ENCODE data around the gene CCDC88C. TPM values are rescaled to one million over a fixed set of nuclear protein-coding genes. Genes with fewer than 3 reads are reported as not detected.

Gene CCDC88C
- total and polyA plus RNA-seq, 12 donors: 1.5 to 6.5 (median 3.4) TPM

DNA sequence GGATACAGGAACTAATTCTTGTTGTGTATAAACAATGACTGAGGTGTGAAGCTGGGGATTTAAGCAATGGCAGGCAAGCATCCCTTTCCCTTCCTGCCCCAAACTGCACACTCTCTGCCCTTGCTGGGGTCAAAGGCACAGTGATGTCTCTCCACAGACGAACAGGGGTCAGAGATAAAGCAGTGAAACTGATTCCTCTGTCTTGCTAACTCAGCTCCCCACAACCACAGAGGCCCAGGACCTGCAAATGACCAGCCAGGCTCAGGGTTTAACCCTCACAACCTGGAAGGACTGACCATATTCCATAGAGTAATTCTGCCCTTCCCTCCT is 67.2 kb downstream of the CCDC88C start:
- Histone ChIP-seq H3K27me3 (no peaks in the 10 kb centered on the region), H3K36me3 (replicated peaks in 1 of 2) (no peaks in the 10 kb centered on the region), H3K4me1 (replicated peaks in 1 of 2) (no peaks in the 10 kb centered on the region), H3K9me3 (replicated peaks in 1 of 3) (no peaks in the 10 kb centered on the region), H3K27ac (no peak overlapping the region), H3K4me3 (no peak overlapping the region)
- TF ChIP-seq POLR2A (IDR thresholded peaks at IDR 0.05): no peak
- TF ChIP-seq, protein P1, sequence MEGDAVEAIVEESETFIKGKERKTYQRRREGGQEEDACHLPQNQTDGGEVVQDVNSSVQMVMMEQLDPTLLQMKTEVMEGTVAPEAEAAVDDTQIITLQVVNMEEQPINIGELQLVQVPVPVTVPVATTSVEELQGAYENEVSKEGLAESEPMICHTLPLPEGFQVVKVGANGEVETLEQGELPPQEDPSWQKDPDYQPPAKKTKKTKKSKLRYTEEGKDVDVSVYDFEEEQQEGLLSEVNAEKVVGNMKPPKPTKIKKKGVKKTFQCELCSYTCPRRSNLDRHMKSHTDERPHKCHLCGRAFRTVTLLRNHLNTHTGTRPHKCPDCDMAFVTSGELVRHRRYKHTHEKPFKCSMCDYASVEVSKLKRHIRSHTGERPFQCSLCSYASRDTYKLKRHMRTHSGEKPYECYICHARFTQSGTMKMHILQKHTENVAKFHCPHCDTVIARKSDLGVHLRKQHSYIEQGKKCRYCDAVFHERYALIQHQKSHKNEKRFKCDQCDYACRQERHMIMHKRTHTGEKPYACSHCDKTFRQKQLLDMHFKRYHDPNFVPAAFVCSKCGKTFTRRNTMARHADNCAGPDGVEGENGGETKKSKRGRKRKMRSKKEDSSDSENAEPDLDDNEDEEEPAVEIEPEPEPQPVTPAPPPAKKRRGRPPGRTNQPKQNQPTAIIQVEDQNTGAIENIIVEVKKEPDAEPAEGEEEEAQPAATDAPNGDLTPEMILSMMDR (IDR thresholded peaks at IDR 0.05): no peak
- 60 to 91% (median 75%) methylated on average over 1 of the region's 1 CpG for WGBS, 4 donors
- no peak for DNase-seq
- intact Hi-C loops (cut with DNase I): no loop called here

DNA sequence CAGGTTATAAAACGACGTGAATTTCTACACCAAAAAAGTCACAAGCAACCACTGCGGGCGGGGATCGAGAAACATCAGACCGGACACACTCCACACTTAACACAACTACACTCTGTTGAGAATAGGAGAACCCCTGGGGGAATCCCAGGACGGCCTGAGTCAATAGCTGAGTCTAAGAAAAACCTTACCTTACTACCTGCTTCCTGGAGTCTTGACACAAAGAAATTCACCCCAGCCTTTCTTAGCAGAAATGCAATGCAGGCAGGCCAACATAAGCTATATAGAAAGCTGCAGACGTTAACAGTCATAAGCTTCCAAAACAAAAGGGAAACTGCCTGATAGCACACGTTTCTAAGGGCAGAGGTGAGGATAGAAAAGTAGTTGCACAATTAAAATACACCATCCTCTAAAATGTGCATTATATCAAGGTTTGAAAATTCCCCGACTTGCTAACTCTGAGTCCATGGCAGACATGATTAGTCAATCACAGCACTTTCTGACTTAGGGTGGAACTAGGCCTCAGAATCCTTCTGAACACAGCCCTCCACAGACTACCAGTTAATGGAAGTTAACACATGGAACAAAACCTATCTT is 68.0 kb downstream of the CCDC88C start:
- Histone ChIP-seq H3K27ac (no peak overlapping the region), H3K27me3 (no peaks in the 10 kb centered on the region), H3K4me3 (no peak overlapping the region), H3K9me3 (replicated peaks in 1 of 3) (no peaks in the 10 kb centered on the region), H3K4me1 (replicated peaks in 1 of 2) (no peaks in the 10 kb centered on the region), H3K36me3 (replicated peaks in 1 of 2) (no peaks in the 10 kb centered on the region)
- WGBS, 4 donors: 84 to 90% (median 85%) methylated on average over 10 of the region's 10 CpGs
- no peak for DNase-seq
- TF ChIP-seq, protein P1 (IDR thresholded peaks at IDR 0.05): no peak
- TF ChIP-seq POLR2A (IDR thresholded peaks at IDR 0.05): no peak
- intact Hi-C loops (cut with DNase I): no loop called here

DNA sequence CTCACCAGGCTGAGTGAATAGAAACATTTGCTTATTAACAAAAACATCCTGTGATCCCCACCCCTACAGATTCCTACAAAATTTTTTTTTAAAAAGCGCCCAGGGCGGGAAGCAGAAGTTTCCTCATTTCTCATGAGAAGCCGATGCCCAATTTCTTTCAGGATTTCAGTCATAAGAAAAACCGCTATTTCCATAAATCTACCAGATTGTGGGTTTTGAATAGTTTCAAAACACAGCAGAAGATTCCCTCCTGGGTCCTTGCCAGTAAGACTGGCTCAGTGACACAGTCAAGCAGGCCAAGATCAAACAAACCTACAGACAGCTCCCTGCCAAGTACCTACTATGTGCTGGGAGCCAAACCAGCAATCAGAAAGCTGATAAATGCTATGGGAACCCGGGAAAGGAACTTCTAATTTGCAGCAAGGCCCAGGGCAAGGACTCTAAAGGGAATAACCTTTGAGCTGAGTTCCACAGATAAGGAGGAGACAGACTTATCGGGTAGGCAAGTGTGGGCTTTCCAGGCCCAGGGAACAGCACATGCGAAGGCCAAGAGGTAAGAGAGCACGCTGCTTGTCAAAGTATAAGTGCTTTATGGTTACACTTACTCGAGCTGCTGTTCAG is 68.7 kb downstream of the CCDC88C start:
- intact Hi-C loops (cut with DNase I): no loop called here
- 64 to 72% (median 69%) methylated on average over 9 of the region's 9 CpGs for WGBS, 4 donors
- Histone ChIP-seq H3K36me3 (replicated peaks in 1 of 2) (no peaks in the 10 kb centered on the region), H3K4me3 (no peak overlapping the region), H3K27me3 (no peaks in the 10 kb centered on the region), H3K4me1 (replicated peaks in 1 of 2) (no peaks in the 10 kb centered on the region), H3K27ac (no peak overlapping the region), H3K9me3 (replicated peaks in 1 of 3) (no peaks in the 10 kb centered on the region)
- DNase-seq: no peak
- TF ChIP-seq, protein P1 (IDR thresholded peaks at IDR 0.05): no peak
- no peak for TF ChIP-seq POLR2A (IDR thresholded peaks at IDR 0.05)

DNA sequence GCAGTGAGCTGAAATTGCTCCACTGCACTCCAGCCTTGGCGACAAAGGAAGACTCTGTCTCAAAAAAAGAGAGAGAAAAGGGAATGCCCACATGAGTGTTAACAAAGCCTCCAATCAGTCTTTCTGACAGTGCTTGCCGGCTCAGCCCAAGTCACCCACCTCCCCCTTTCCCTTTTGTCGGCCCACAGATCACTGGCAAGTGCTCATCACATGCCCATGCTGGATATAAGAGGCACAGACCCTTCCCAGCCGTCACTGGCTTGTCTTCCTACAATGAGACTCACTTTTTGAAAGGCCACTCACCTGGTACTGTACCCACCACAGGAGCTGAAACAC is 70.8 kb downstream of the CCDC88C start:
- Histone ChIP-seq H3K4me1 (replicated peaks in 1 of 2) (no peaks in the 10 kb centered on the region), H3K4me3 (no peak overlapping the region), H3K9me3 (replicated peaks in 1 of 3) (no peaks in the 10 kb centered on the region), H3K27me3 (no peaks in the 10 kb centered on the region), H3K36me3 (replicated peaks in 1 of 2) (no peaks in the 10 kb centered on the region), H3K27ac (no peak overlapping the region)
- no peak for DNase-seq
- intact Hi-C loops (cut with DNase I): no loop called here
- WGBS, 4 donors: 82 to 92% (median 85%) methylated on average over 4 of the region's 4 CpGs
- no peak for TF ChIP-seq POLR2A (IDR thresholded peaks at IDR 0.05)
- TF ChIP-seq, protein P1 (IDR thresholded peaks at IDR 0.05): no peak
